HUES64 (cell line): ENCODE data around the gene TRAFD1.
A peak's percentile ranks its signal among the peaks of the same experiment; 100 is the strongest.

Experiments used
- H3K27ac ChIP-seq: 2 replicates; pipeline ENCODE4 v1.7.0; 2013; ENCODE audit warnings: low read depth, low read length, inconsistent platforms
- H3K27me3 ChIP-seq: 2 replicates; pipeline ENCODE4 v1.6.1; 2013; ENCODE audit warnings: mild to moderate bottlenecking, low read length; ENCODE audit not compliant: insufficient read depth
- H3K36me3 ChIP-seq: 2 replicates; pipeline ENCODE4 v1.6.1; 2013; ENCODE audit warnings: mild to moderate bottlenecking, low read length; ENCODE audit not compliant: insufficient read depth
- H3K4me1 ChIP-seq: 2 replicates; pipeline ENCODE4 v1.6.1; 2013; ENCODE audit warnings: mild to moderate bottlenecking, low read length, moderate library complexity; ENCODE audit not compliant: insufficient read depth
- H3K4me3 ChIP-seq: 2 replicates; pipeline ENCODE4 v1.5.1; 2013; ENCODE audit warnings: mild to moderate bottlenecking, low read length, moderate library complexity
- H3K9ac ChIP-seq: 2 replicates; pipeline ENCODE4 v1.6.1; 2013; ENCODE audit warnings: mild to moderate bottlenecking, low read depth, low read length
- H3K9me3 ChIP-seq: 2 replicates; pipeline ENCODE4 v1.6.1; 2013; ENCODE audit warnings: low read depth, low read length; ENCODE audit not compliant: insufficient read depth
- WGBS: fragments of 150-250, 120-280 bp; methylation state at CpG from one replicate; pipeline ENCODE4 v1.1.7; 2013; ENCODE audit warnings: missing lambda C conversion rate; 5-methylcytosine and 5-hydroxymethylcytosine counted together

The TRAFD1 gene

DNA sequence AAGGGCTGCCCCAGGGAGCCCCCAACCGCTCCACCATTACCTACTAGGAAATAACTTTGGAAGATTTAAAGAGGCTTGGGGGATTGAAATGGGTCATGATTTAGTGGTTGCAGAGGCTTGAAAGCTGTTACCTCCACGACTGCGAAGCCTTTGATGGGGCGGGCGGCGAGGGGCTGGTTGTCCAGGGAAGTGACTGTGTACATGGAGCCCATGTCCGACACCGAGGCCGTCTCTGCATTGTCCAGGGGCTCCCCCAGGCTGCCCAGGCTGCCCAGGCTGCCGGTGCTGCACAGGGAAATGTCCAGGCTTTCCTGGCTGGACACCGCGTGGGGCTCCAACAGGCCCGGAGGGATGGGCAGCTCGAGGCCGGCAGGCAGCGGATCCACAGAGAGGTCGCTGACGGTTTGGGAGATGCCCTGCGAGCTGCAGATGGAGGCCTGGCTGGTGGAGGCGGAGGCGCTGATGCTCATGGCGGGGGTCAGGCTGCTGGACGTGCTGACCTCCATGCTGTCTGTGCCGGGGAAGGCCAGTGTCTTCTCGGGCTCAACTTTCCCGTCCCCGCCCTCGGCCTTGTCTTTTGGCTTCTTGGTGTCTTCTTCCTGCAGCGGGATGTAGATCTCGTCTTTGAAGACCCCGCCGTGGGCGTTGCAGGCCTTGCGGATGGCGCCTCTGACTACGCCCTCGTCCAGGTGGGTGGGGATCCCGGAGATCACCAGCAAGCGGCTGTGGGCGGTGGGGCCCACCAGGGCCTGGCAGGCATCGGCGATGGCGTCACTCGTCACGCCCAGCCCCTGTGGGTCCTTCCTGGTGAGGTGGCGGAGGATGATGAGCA is 58.9 kb downstream of the TRAFD1 start:
- peaks cover 22% of the 10 kb centered on the region for H3K36me3 ChIP-seq
- WGBS, result 95% methylated on average over 45 of the region's 46 CpGs
- H3K9me3 ChIP-seq, result no peaks in the 10 kb centered on the region
- H3K27ac ChIP-seq, result peak overlapping the region; percentile 84
- H3K27me3 ChIP-seq, result no peaks in the 10 kb centered on the region
- H3K4me3 ChIP-seq, result no peak overlapping the region
- no peak overlapping the region for H3K9ac ChIP-seq
- peaks cover 18% of the 10 kb centered on the region for H3K4me1 ChIP-seq

DNA sequence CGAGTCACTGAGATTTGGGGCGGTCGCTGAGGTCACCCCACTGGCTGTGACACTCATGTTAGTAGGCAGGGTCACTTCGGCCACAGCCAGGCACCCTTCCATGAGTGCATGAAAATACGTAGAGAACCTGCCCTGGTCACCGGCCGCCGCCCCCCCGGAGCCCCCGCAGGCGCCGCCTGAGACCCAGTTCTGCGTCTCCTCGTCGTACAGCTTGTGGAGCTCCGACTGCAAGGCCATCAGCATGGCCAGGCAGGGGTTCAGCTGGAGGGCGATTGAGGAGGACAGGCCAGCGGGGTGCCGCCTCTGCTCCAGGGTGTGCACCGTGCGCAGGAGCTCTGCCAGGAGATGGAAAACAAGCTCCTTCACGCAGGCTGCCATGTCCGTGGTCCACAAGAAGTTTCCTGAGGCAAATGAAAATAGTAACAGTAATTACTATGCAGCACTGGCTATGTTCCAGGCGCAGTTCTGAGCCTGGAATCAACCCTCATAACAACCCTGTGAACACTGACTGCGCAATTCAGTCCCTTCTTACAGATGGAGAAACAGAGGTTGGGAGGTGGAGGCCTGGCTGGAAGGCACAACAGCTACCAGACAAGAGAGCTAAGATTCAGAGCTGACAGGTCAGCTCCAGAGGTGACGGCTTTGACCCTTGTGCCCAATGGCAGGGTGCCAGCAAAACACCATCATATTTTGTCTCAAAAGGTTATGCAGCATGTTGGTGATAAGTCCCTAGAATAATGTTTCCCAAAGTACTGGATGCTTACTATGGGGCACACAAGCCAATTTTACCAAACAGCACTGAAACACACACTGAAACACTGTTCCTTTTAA is 59.9 kb downstream of the TRAFD1 start:
- Histone ChIP-seq H3K4me1 (peaks cover 18% of the 10 kb centered on the region), H3K4me3 (no peak overlapping the region), H3K9ac (no peak overlapping the region), H3K27me3 (no peaks in the 10 kb centered on the region), H3K9me3 (no peaks in the 10 kb centered on the region), H3K27ac (no peak overlapping the region), H3K36me3 (peaks cover 23% of the 10 kb centered on the region)
- WGBS, result 95% methylated on average over 26 of the region's 26 CpGs

DNA sequence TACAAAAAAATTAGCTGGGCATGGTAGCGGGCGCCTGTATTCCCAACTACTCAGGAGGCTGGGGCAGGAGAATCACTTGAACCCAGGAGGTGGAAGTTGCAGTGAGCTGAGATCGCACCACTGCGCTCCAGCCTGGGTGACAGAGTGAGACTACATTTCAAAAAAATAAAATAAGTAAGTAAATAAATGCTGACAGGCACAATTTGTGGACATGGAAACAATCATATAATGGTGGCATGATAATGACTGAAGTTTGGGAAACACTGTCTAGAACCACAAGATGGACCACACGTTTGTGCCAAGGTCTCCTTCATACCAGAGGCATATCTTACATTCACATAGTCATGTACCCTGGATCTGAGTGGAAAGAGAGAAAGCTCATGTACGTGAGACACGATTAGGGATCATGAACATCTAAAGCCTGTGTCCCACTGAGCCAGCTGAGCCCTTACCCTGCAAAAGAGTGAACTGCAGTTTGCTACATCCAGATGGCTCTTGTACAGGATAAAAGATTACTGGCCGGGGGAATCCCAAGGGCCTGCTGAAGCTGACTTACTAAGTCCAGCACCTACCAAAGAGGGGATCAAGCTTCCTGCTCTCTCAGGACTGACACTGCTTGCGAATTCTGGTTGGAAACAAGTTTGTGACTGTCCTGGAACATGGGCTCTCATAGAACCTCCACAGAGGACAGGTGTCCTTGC is 62.9 kb downstream of the TRAFD1 start:
- H3K4me3 ChIP-seq, result no peak overlapping the region
- H3K4me1 ChIP-seq, result peaks cover 7% of the 10 kb centered on the region
- 94% methylated on average over 9 of the region's 9 CpGs for WGBS
- H3K9me3 ChIP-seq, result no peaks in the 10 kb centered on the region
- H3K27ac ChIP-seq, result no peak overlapping the region
- no peaks in the 10 kb centered on the region for H3K27me3 ChIP-seq
- H3K9ac ChIP-seq, result no peak overlapping the region
- peaks cover 41% of the 10 kb centered on the region for H3K36me3 ChIP-seq

GRCh38 chr12:112190231-112191025 is 65.1 kb downstream of the TRAFD1 start:
- 96% methylated on average over 5 of the region's 5 CpGs for WGBS
- no peak overlapping the region for H3K9ac ChIP-seq
- peaks cover 53% of the 10 kb centered on the region for H3K36me3 ChIP-seq
- H3K27ac ChIP-seq, result no peak overlapping the region
- H3K4me1 ChIP-seq, result no peaks in the 10 kb centered on the region
- H3K27me3 ChIP-seq, result no peaks in the 10 kb centered on the region
- no peaks in the 10 kb centered on the region for H3K9me3 ChIP-seq
- no peak overlapping the region for H3K4me3 ChIP-seq

GRCh38 chr12:112191201-112191600 is 65.8 kb downstream of the TRAFD1 start:
- H3K36me3 ChIP-seq, result peaks cover 60% of the 10 kb centered on the region
- WGBS, result 88% methylated on average over 2 of the region's 2 CpGs
- no peak overlapping the region for H3K9ac ChIP-seq
- no peak overlapping the region for H3K27ac ChIP-seq
- H3K4me1 ChIP-seq, result no peaks in the 10 kb centered on the region
- H3K4me3 ChIP-seq, result no peak overlapping the region
- no peaks in the 10 kb centered on the region for H3K9me3 ChIP-seq
- no peaks in the 10 kb centered on the region for H3K27me3 ChIP-seq

DNA sequence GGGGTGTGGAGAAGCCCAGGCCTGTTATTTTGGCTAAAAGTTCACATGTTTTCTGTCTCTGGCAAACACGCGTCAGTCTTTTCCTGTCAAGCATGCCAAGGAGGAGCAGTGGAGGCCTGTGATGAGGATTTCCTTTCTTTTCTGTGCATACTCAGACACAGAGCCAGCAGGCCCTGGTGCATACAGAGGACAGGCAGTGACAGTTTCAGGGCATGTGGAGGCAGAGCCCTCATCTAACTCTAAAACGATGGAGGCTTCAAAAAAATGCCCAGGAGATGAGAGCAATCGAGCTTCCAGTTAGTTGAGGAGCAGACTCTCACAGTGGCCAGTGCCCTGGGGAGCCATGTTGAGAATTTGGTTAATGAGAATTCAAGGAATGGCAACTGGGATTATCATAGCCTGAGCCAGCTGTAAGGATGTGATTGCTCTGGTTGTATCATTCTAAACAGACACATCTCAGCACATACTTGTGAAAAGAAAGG is 66.5 kb downstream of the TRAFD1 start:
- WGBS, result 94% methylated on average over 4 of the region's 4 CpGs
- H3K4me1 ChIP-seq, result no peaks in the 10 kb centered on the region
- H3K9ac ChIP-seq, result no peak overlapping the region
- peaks cover 60% of the 10 kb centered on the region for H3K36me3 ChIP-seq
- no peak overlapping the region for H3K4me3 ChIP-seq
- H3K27me3 ChIP-seq, result no peaks in the 10 kb centered on the region
- H3K27ac ChIP-seq, result no peak overlapping the region
- no peaks in the 10 kb centered on the region for H3K9me3 ChIP-seq

GRCh38 chr12:112192475-112192874 is 67.1 kb downstream of the TRAFD1 start:
- H3K27ac ChIP-seq, result no peak overlapping the region
- no peak overlapping the region for H3K4me3 ChIP-seq
- no peaks in the 10 kb centered on the region for H3K9me3 ChIP-seq
- 96% methylated on average over 12 of the region's 13 CpGs for WGBS
- no peak overlapping the region for H3K9ac ChIP-seq
- peaks cover 62% of the 10 kb centered on the region for H3K36me3 ChIP-seq
- no peaks in the 10 kb centered on the region for H3K27me3 ChIP-seq
- no peaks in the 10 kb centered on the region for H3K4me1 ChIP-seq

- Histone ChIP-seq H3K4me1 (no peaks in the 10 kb centered on the region), H3K4me3 (no peak overlapping the region), H3K9ac (no peak overlapping the region), H3K27ac (no peak overlapping the region), H3K27me3 (no peaks in the 10 kb centered on the region), H3K9me3 (no peaks in the 10 kb centered on the region), H3K36me3 (peaks cover 71% of the 10 kb centered on the region)
- WGBS, result 96% methylated on average over 20 of the region's 20 CpGs
Measured at GRCh38 chr12:112194601-112195247, 69.4 kb downstream of the TRAFD1 start.

GRCh38 chr12:112196196-112196875 is 71.0 kb downstream of the TRAFD1 start:
- 96% methylated on average over 9 of the region's 9 CpGs for WGBS
- H3K27ac ChIP-seq, result no peak overlapping the region

More at GRCh38 chr12:112196196-112196875, 71.0 kb downstream of the TRAFD1 start:
- Histone ChIP-seq H3K4me1 (no peaks in the 10 kb centered on the region), H3K9me3 (no peaks in the 10 kb centered on the region), H3K36me3 (peaks cover 71% of the 10 kb centered on the region), H3K27me3 (no peaks in the 10 kb centered on the region), H3K9ac (no peak overlapping the region), H3K4me3 (no peak overlapping the region)
